Activated T-cell treated with anti-CD3 and anti-CD28 coated beads, Interleukin-2, amount 50 U/mL, for 24 hours (primary cell): ENCODE data around the gene SH2D5.
A peak's percentile ranks its signal among the peaks of the same experiment; 100 is the strongest.

ENCODE experiments used
- DNase-seq: peaks from one replicate; pipeline ENCODE4 v3.0.0-alpha.2; 2020
- H3K27ac Mint-ChIP-seq: 2 replicates; pipeline ENCODE4 v1.8.0; 2020; ENCODE audit warnings: mild to moderate bottlenecking, mixed read lengths
- H3K27me3 Mint-ChIP-seq: 2 replicates; pipeline ENCODE4 v1.8.0; 2020; ENCODE audit warnings: mixed read lengths
- H3K36me3 Mint-ChIP-seq: 2 replicates; pipeline ENCODE4 v1.8.0; 2020; ENCODE audit warnings: low read depth, mixed read lengths
- H3K4me1 Mint-ChIP-seq: 2 replicates; pipeline ENCODE4 v1.8.0; 2020; ENCODE audit warnings: low read depth, mixed read lengths
- H3K4me3 Mint-ChIP-seq: 2 replicates; pipeline ENCODE4 v1.8.0; 2020; ENCODE audit warnings: mild to moderate bottlenecking, moderate library complexity, mixed read lengths
- H3K9me3 Mint-ChIP-seq: 2 replicates; pipeline ENCODE4 v1.8.0; 2020; ENCODE audit warnings: mixed read lengths

The SH2D5 gene

GRCh38 chr1:20699558-20699957 is 32.9 kb downstream of the SH2D5 start:
- H3K27me3 Mint-ChIP-seq, result peaks cover 2% of the 10 kb centered on the region
- no peaks in the 10 kb centered on the region for H3K9me3 Mint-ChIP-seq
- H3K36me3 Mint-ChIP-seq, result no peaks in the 10 kb centered on the region
- H3K4me3 Mint-ChIP-seq, result no peak overlapping the region
- DNase-seq, result no peak
- peaks cover 9% of the 10 kb centered on the region for H3K4me1 Mint-ChIP-seq
- H3K27ac Mint-ChIP-seq, result no peak overlapping the region

DNA sequence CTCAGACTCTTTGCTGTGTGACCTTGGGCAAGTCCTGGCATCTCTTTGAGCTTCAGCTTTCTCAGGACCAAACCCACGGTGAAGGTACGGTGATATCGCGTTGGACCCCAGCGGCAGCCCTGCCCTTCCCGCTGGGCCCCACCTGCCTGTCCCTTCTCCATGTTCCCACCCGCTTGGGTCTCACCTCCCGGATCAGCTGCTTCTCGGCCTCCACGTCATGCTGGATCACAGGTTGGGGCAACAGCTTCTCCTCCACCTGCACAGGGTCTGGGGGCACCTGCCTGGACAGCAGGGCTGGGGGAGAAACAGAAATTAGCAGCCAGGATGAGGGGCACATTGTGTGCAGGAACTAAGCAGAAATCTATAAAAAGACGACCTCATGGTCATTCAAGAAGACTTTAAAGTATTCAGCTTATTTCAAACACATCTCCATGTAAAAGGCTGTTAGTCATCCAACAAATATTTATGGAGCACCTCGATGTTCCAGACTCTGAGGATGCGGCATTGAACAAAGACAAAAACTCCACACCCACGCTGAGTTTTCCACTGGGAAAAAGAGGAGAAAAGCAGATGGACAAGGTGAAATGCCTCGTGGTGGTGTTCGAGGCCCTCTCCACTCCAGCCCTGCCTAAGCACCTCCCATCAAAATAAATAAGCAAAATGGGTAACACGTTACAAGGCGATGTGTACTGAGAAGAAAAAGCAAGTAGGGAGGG is 34.1 kb downstream of the SH2D5 start:
- DNase-seq, result no peak
- no peaks in the 10 kb centered on the region for H3K9me3 Mint-ChIP-seq
- H3K36me3 Mint-ChIP-seq, result no peaks in the 10 kb centered on the region
- peaks cover 2% of the 10 kb centered on the region for H3K27me3 Mint-ChIP-seq
- H3K27ac Mint-ChIP-seq, result no peak overlapping the region
- peaks cover 9% of the 10 kb centered on the region for H3K4me1 Mint-ChIP-seq
- H3K4me3 Mint-ChIP-seq, result no peak overlapping the region

DNA sequence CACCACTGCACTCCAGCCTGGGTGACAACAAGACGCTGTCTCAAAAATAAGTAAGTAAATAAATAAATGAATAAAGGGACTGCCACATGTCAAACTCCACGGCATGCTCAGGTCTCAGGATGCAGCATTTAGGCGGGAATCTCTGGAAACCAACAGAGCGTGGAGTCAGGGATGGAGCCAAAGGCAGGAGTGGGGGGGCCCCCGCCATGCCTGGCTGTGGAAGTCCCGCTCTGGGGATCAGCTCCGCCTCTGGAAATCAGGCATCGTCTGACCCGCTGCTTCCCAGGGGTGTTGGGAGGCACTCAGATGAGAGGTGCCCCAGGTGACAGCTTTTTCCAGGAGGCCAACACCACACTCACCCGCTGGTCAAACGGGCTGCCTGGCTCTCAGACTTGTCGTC is 34.9 kb downstream of the SH2D5 start:
- H3K4me1 Mint-ChIP-seq, result peaks cover 9% of the 10 kb centered on the region
- no peaks in the 10 kb centered on the region for H3K36me3 Mint-ChIP-seq
- DNase-seq, result no peak
- H3K27ac Mint-ChIP-seq, result no peak overlapping the region
- no peaks in the 10 kb centered on the region for H3K9me3 Mint-ChIP-seq
- H3K4me3 Mint-ChIP-seq, result no peak overlapping the region
- peaks cover 2% of the 10 kb centered on the region for H3K27me3 Mint-ChIP-seq

- Mint-ChIP-seq H3K27ac (peak overlapping the region; percentile 79), H3K9me3 (no peaks in the 10 kb centered on the region), H3K4me1 (peaks cover 9% of the 10 kb centered on the region), H3K36me3 (no peaks in the 10 kb centered on the region), H3K27me3 (peaks cover 2% of the 10 kb centered on the region), H3K4me3 (peak overlapping the region; percentile 82)
- peak; percentile 84 for DNase-seq
These were observed 35.8 kb downstream of the SH2D5 start for GRCh38 chr1:20696397-20697333.

GRCh38 chr1:20695515-20695914 is 37.0 kb downstream of the SH2D5 start:
- H3K9me3 Mint-ChIP-seq, result no peaks in the 10 kb centered on the region
- H3K27me3 Mint-ChIP-seq, result peaks cover 2% of the 10 kb centered on the region
- DNase-seq, result no peak
- no peaks in the 10 kb centered on the region for H3K36me3 Mint-ChIP-seq
- H3K4me1 Mint-ChIP-seq, result peaks cover 9% of the 10 kb centered on the region
- no peak overlapping the region for H3K27ac Mint-ChIP-seq
- H3K4me3 Mint-ChIP-seq, result no peak overlapping the region

DNA sequence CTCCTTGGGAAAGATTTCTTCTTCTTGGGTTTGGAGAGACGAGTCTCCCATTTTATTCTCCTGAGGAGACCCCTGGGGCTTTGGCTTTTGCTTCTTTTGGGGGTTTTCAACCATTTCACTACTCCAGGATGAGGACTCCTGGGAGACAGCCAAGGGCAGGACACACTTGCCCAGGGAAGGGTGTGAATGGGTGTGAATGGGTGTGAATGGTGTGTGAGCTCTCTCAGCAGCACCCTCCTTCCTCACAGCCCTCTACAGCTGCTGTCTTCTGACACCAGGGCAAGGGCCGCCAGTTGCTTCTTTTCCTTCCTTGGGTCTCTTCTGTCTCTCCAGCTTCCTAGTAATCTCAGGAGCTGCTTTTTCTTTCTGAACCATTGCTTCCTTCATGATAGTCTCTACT is 38.9 kb downstream of the SH2D5 start:
- Mint-ChIP-seq H3K36me3 (no peaks in the 10 kb centered on the region), H3K4me1 (peaks cover 9% of the 10 kb centered on the region), H3K9me3 (no peaks in the 10 kb centered on the region), H3K27me3 (peaks cover 2% of the 10 kb centered on the region), H3K27ac (no peak overlapping the region), H3K4me3 (no peak overlapping the region)
- DNase-seq, result no peak

GRCh38 chr1:20691872-20692271 is 40.6 kb downstream of the SH2D5 start:
- Mint-ChIP-seq H3K27me3 (peaks cover 2% of the 10 kb centered on the region), H3K4me3 (no peak overlapping the region), H3K36me3 (no peaks in the 10 kb centered on the region), H3K9me3 (no peaks in the 10 kb centered on the region), H3K4me1 (peaks cover 6% of the 10 kb centered on the region), H3K27ac (no peak overlapping the region)
- no peak for DNase-seq

DNA sequence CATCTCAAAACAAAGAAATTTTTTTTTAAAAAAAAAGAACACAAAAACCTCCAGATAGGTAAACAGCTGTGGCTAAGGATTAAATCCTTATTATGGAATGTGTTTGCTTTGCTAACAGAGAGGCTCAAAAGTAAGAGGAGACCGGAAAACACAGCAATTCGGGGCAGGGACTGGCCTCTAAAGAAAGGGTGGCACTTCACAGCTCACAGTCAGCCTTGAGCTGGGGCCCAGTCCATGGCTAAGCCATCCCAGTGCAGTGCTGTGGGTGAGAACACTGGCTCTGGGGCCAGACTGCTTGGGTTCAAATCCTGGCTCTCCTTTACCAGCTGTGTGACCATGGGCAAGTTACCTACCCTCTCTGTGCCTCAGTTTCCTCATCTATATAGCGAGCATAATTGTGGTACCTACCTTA is 42.9 kb downstream of the SH2D5 start:
- Mint-ChIP-seq H3K4me3 (no peak overlapping the region), H3K27me3 (peaks cover 8% of the 10 kb centered on the region), H3K9me3 (no peaks in the 10 kb centered on the region), H3K4me1 (no peaks in the 10 kb centered on the region), H3K27ac (no peak overlapping the region), H3K36me3 (no peaks in the 10 kb centered on the region)
- no peak for DNase-seq

DNA sequence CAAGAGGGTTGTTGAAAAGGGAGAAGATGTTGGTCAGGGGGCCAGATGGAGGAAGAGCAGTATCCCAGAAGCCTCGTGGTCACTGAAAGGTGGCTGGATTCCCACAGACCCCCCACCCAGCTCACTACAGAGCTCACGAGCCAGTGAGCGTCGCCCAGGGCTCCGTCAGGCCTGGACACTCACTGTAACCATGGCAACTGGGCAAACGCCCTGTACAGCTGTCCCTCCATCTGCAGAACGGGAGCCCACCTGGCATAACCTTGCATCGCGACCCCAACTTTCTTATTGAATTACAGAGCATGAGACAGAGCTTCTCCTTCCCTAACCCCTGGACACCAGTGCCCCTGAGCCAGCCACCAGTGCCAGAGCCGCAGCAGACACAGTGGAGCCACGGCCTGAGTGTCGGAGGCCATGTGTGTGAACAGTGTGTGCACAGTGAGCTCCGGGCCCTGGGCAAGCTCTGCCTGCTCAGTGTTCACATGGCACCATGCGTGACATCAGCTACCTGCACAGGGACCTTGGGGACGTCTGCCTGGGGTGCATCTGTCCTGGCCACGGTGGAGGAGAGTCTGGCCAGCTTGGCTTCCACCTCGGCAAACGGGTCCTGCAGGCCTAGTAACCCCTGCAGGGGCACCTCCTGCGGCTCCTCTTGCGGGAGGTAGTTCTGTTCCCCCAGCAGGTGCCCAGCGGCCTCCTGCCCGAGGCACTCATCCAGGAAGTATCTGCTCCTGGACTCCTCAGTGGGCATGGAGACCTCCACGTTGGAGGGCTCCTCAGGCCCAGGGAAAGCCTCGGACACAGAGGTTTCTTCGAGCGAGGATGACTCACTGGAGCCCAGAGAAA is 45.4 kb downstream of the SH2D5 start:
- H3K9me3 Mint-ChIP-seq, result no peaks in the 10 kb centered on the region
- H3K4me1 Mint-ChIP-seq, result no peaks in the 10 kb centered on the region
- H3K27ac Mint-ChIP-seq, result no peak overlapping the region
- H3K36me3 Mint-ChIP-seq, result no peaks in the 10 kb centered on the region
- DNase-seq, result no peak
- no peak overlapping the region for H3K4me3 Mint-ChIP-seq
- H3K27me3 Mint-ChIP-seq, result peaks cover 8% of the 10 kb centered on the region

DNA sequence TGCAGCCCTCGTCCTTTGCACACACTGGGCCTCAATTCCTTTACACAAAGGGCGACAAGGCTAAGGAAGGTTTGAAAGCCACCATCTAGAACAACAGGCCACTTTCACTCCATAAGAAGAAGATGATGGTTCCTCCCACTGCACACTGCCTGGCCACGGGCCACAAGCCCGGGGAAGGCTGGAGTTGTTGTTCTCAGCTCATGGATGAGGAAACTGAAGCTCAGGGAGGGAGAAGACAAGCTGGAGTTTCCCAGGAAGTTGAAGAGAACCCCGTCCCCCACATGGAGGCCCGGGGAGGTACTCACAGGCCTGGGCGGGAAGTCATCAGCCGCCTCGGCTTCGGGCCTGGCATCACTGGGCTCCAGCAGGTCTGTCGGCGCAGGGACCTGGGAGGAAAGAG is 46.8 kb downstream of the SH2D5 start:
- Mint-ChIP-seq H3K9me3 (no peaks in the 10 kb centered on the region), H3K4me1 (no peaks in the 10 kb centered on the region), H3K27me3 (peaks cover 8% of the 10 kb centered on the region), H3K27ac (no peak overlapping the region), H3K4me3 (no peak overlapping the region), H3K36me3 (no peaks in the 10 kb centered on the region)
- no peak for DNase-seq

- no peaks in the 10 kb centered on the region for H3K4me1 Mint-ChIP-seq
- no peak overlapping the region for H3K4me3 Mint-ChIP-seq
- DNase-seq, result no peak
- H3K27me3 Mint-ChIP-seq, result peaks cover 10% of the 10 kb centered on the region
- H3K27ac Mint-ChIP-seq, result no peak overlapping the region
- H3K9me3 Mint-ChIP-seq, result no peaks in the 10 kb centered on the region
- no peaks in the 10 kb centered on the region for H3K36me3 Mint-ChIP-seq
These were observed 47.3 kb downstream of the SH2D5 start for GRCh38 chr1:20685099-20685662.

DNA sequence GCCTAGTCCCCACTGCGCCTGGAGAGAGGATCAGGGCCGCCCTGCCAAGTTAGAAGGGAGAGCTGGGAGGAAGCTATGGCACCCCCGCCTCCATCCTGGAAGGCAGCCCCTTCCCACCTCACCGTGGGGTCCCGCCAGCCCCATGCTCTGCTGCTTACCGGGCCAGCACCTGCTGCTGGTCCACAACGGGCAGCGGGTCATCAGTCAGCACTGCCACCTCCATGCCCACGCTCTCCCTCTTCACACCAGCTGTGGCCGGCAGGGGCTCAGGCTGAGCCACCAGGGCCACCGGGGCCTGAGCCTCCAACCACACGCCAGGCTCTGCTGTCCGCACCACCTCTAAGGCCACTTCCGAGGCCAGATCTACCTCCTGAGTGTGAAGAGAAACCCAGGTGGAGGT is 47.9 kb downstream of the SH2D5 start:
- Mint-ChIP-seq H3K27me3 (peaks cover 13% of the 10 kb centered on the region), H3K27ac (no peak overlapping the region), H3K36me3 (no peaks in the 10 kb centered on the region), H3K4me3 (no peak overlapping the region), H3K4me1 (no peaks in the 10 kb centered on the region), H3K9me3 (no peaks in the 10 kb centered on the region)
- DNase-seq, result no peak

GRCh38 chr1:20684050-20684620 is 48.4 kb downstream of the SH2D5 start:
- no peaks in the 10 kb centered on the region for H3K4me1 Mint-ChIP-seq
- DNase-seq, result no peak
- no peak overlapping the region for H3K4me3 Mint-ChIP-seq
- H3K36me3 Mint-ChIP-seq, result no peaks in the 10 kb centered on the region
- peaks cover 16% of the 10 kb centered on the region for H3K27me3 Mint-ChIP-seq
- no peaks in the 10 kb centered on the region for H3K9me3 Mint-ChIP-seq
- no peak overlapping the region for H3K27ac Mint-ChIP-seq

DNA sequence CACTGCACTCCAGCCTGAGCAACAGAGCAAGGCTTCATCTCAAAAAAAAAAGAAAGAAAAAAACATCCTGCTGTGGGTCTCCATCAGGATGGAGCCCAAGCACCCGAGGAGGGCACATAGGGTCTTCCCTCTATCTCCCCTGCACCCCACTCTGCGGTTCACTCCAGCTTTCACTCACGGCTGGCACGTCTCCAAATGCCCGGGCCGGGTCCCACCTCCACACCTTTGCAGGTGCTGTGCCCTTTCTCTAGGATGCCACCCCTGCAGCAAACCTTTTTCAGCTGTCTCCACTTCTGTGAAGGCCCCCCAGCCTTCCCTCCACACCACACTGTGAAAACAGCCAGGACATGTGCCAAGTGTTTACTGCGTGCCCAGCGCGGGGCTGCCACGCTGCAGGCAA is 48.9 kb downstream of the SH2D5 start:
- Mint-ChIP-seq H3K36me3 (no peaks in the 10 kb centered on the region), H3K4me3 (no peak overlapping the region), H3K9me3 (peaks cover under 1% of the 10 kb centered on the region), H3K27me3 (peaks cover 20% of the 10 kb centered on the region), H3K4me1 (peaks cover 3% of the 10 kb centered on the region), H3K27ac (no peak overlapping the region)
- no peak for DNase-seq
